SK-N-SH treated with all-trans-retinoic acid at 6 μM for 48 hours (cell line): Measurements from ENCODE around the gene DNMBP.
"Not testable (repeated sequence)": the region's sequence is repeated elsewhere in the genome, so short reads cannot be mapped to it uniquely, and the experiment has no call there.

ENCODE experiments used
- ATAC-seq: fragments of 200-7000 bp; cut with Tn5 transposase; 3 replicates; pipeline ENCODE4 v1.9.1; 2020; ENCODE audit warnings: mild to moderate bottlenecking, moderate library complexity
- ARNTL ChIP-seq: fragments of 450-650 bp; formaldehyde crosslinking; IDR thresholded peaks from 2 replicates; pipeline ENCODE4 v1.5.0; 2020; ENCODE audit warnings: low read depth, mild to moderate bottlenecking, moderate library complexity, borderline replicate concordance
- CREB5 ChIP-seq: fragments of 250-450 bp; sonication (Bioruptor Pico); IDR thresholded peaks from 2 replicates; pipeline ENCODE4 v1.5.1; 2020; ENCODE audit warnings: low read depth, mild to moderate bottlenecking, moderate library complexity
- CSDC2 ChIP-seq: fragments of 250-450 bp; sonication (Bioruptor Pico); IDR thresholded peaks from 2 replicates; pipeline ENCODE4 v1.5.0; 2020; ENCODE audit warnings: mild to moderate bottlenecking, moderate library complexity
- CSRNP3 ChIP-seq: fragments of 250-450 bp; sonication (Bioruptor Pico); IDR thresholded peaks from 2 replicates; pipeline ENCODE4 v1.5.1; 2021; ENCODE audit warnings: mild to moderate bottlenecking, moderate library complexity
- ESRRG ChIP-seq: fragments of 250-450 bp; sonication (Bioruptor Pico); IDR thresholded peaks from 2 replicates; pipeline ENCODE4 v1.6.1; 2021; ENCODE audit warnings: mild to moderate bottlenecking
- POU6F1 ChIP-seq: fragments of 250-450 bp; sonication (Bioruptor Pico); IDR thresholded peaks from 2 replicates; pipeline ENCODE4 v1.8.0; 2021; ENCODE audit warnings: low read depth, mild to moderate bottlenecking, moderate library complexity, borderline replicate concordance
- PPARA ChIP-seq: fragments of 250-450 bp; sonication (Bioruptor Pico); IDR thresholded peaks from 2 replicates; pipeline ENCODE4 v1.5.0; 2020; ENCODE audit warnings: mild to moderate bottlenecking, borderline replicate concordance
- RARB ChIP-seq: fragments of 250-450 bp; sonication (Bioruptor Pico); IDR thresholded peaks from 2 replicates; pipeline ENCODE4 v1.8.0; 2021; ENCODE audit warnings: mild to moderate bottlenecking, moderate library complexity
- TOX ChIP-seq: fragments of 250-450 bp; sonication (Bioruptor Pico); IDR thresholded peaks from 2 replicates; pipeline ENCODE4 v1.8.0; 2021; ENCODE audit warnings: mild to moderate bottlenecking, moderate library complexity, borderline replicate concordance
- TSHZ2 ChIP-seq: fragments of 250-450 bp; sonication (Bioruptor Pico); IDR thresholded peaks from 2 replicates; pipeline ENCODE4 v1.5.0; 2020; ENCODE audit warnings: mild to moderate bottlenecking, moderate library complexity
- ZFP3 ChIP-seq: fragments of 250-450 bp; sonication (Bioruptor Pico); IDR thresholded peaks from 2 replicates; pipeline ENCODE4 v1.5.0; 2020; ENCODE audit warnings: mild to moderate bottlenecking, moderate library complexity
- ZFP30 ChIP-seq: fragments of 450-650 bp; formaldehyde crosslinking; IDR thresholded peaks from 2 replicates; pipeline ENCODE4 v1.5.0; 2022; ENCODE audit warnings: mild to moderate bottlenecking, moderate library complexity
- ZNF70 ChIP-seq: fragments of 450-650 bp; formaldehyde crosslinking; IDR thresholded peaks from 2 replicates; pipeline ENCODE4 v1.5.0; 2020; ENCODE audit warnings: mild to moderate bottlenecking, moderate library complexity
- ZNF8 ChIP-seq: fragments of 450-650 bp; formaldehyde crosslinking; IDR thresholded peaks from 2 replicates; pipeline ENCODE4 v1.5.0; 2020; ENCODE audit warnings: mild to moderate bottlenecking, moderate library complexity

DNMBP gene

GRCh38 chr10:99952799-99953198 is 56.9 kb downstream of the DNMBP start:
- ATAC-seq = no peak
- TF ChIP-seq ZFP3 (CRISPR knock-in tag) = no peak
- TF ChIP-seq CSDC2 (CRISPR knock-in tag) = no peak
- no peak for TF ChIP-seq CSRNP3 (CRISPR knock-in tag)
- TF ChIP-seq ZFP30 = no peak
- TF ChIP-seq POU6F1 = no peak
- no peak for TF ChIP-seq ZNF70 (CRISPR knock-in tag)
- TF ChIP-seq CREB5 (CRISPR knock-in tag) = no peak
- no peak for TF ChIP-seq ESRRG (CRISPR knock-in tag)
- no peak for TF ChIP-seq ZNF8 (CRISPR knock-in tag)

GRCh38 chr10:99946051-99946450 is 63.7 kb downstream of the DNMBP start:
- ATAC-seq = not testable (repeated sequence)

GRCh38 chr10:99945263-99945662 is 64.5 kb downstream of the DNMBP start:
- peak; percentile 89 for ATAC-seq

GRCh38 chr10:99944860-99945259 is 64.9 kb downstream of the DNMBP start:
- ATAC-seq = peak; percentile 18; the same call in 2 of the 3 replicates
- no peak for TF ChIP-seq ZFP3 (CRISPR knock-in tag)
- no peak for TF ChIP-seq TSHZ2

More at GRCh38 chr10:99945263-99945662, 64.5 kb downstream of the DNMBP start:
- no peak for TF ChIP-seq TSHZ2
- TF ChIP-seq, all 23 proteins: peak for 0

GRCh38 chr10:99943908-99944307 is 65.8 kb downstream of the DNMBP start:
- no peak for ATAC-seq
- TF ChIP-seq CSRNP3 (CRISPR knock-in tag) (no peak), ZFP30 (no peak), TOX (CRISPR knock-in tag) (no peak), ZNF70 (CRISPR knock-in tag) (no peak), RARB (no peak), ARNTL (CRISPR knock-in tag) (no peak), ZFP3 (CRISPR knock-in tag) (no peak), PPARA (CRISPR knock-in tag) (no peak), CSDC2 (CRISPR knock-in tag) (no peak), CREB5 (CRISPR knock-in tag) (no peak)
